GM12878 (cell line): Measurements from ENCODE around the gene ASAP2. TPM values are rescaled to one million over a fixed set of nuclear protein-coding genes. Genes with fewer than 3 reads are reported as not detected.

Experiments
- ATAC-seq: fragments of 200-7000 bp; cut with Tn5 transposase; 3 replicates; pipeline ENCODE4 v1.9.1; 2020; ENCODE audit warnings: mild to moderate bottlenecking, moderate library complexity
- BruUV-seq: library from RNA; stranded (reverse); fragments of 400-500 nt; replicated peaks from 2 replicates; lab custom pipeline; 2021; lab: Mats Ljungman, UMichigan
- CTCF ChIA-PET: fragments of 300-600 bp; sonication (Branson Sonifier 250); formaldehyde crosslinking; extraction: SDS; loops from one replicate; lab custom pipeline; 2021; ENCODE audit warnings: inconsistent platforms; lab: Yijun Ruan, JAX
- POLR2A ChIA-PET: fragments of 350-600 bp; formaldehyde crosslinking; extraction: SDS; loops from one replicate; lab custom pipeline; 2021; ENCODE audit warnings: inconsistent platforms; lab: Charles Lee
- RAD21 ChIA-PET: fragments of 300-600 bp; sonication (Branson Sonifier 250); formaldehyde crosslinking; loops from one replicate; lab custom pipeline; 2023; ENCODE audit warnings: antibody characterized with exemption; ENCODE audit not compliant: unreplicated experiment; lab: Charles Lee
- SMC1A ChIA-PET: fragments of 300-600 bp; sonication (Branson Sonifier 250); formaldehyde crosslinking; loops from one replicate; lab custom pipeline; 2023; ENCODE audit not compliant: unreplicated experiment, uncharacterized antibody; lab: Charles Lee
- DNase-seq: peaks from one replicate; pipeline ENCODE4 v3.0.0-alpha.2; 2011; ENCODE audit warnings: low read depth, low spot score
- FAIRE-seq: peaks from 3 replicates; lab custom pipeline; 2011; peaks lifted over from hg19 to GRCh38; lab: Jason Lieb, UNC
- H2AFZ ChIP-seq: 2 replicates; pipeline ENCODE4 v1.6.0; 2011; ENCODE audit warnings: low read depth, low read length, control low read depth; ENCODE audit not compliant: control insufficient read depth
- H3K27ac ChIP-seq: 2 replicates; pipeline ENCODE4 v1.5.1; 2011; ENCODE audit warnings: control low read depth; ENCODE audit not compliant: control insufficient read depth, insufficient read depth
- H3K27me3 ChIP-seq, 2 experiments: replicated peaks in 1 of 2; 2 replicates each; pipeline versions ENCODE4 v1.6.0 to v1.6.1; 2011; ENCODE audit warnings: low read length in 1 of 2; ENCODE audit not compliant: control insufficient read depth in 2 of 2, insufficient read depth in 2 of 2
- H3K36me3 ChIP-seq, 2 experiments: 2 replicates each; pipeline ENCODE4 v1.5.1; 2011; ENCODE audit warnings: low read length in 1 of 2; ENCODE audit not compliant: control insufficient read depth in 2 of 2, insufficient read depth in 2 of 2
- H3K4me1 ChIP-seq: 2 replicates; pipeline ENCODE4 v1.6.1; 2011; ENCODE audit warnings: mild to moderate bottlenecking, low read length, moderate library complexity, mixed read lengths; ENCODE audit not compliant: control insufficient read depth, insufficient read depth
- H3K4me2 ChIP-seq: 2 replicates; pipeline ENCODE4 v1.6.0; 2011; ENCODE audit warnings: control low read depth; ENCODE audit not compliant: control insufficient read depth, insufficient read depth
- H3K4me3 ChIP-seq: fragments of 200-600 bp; sonication (generic); 2 replicates; pipeline ENCODE4 v1.5.1; 2016
- H3K79me2 ChIP-seq: 2 replicates; pipeline ENCODE4 v1.6.0; 2011; ENCODE audit warnings: low read length; ENCODE audit not compliant: control insufficient read depth, insufficient read depth
- H3K9ac ChIP-seq: 2 replicates; pipeline ENCODE4 v1.8.0; 2011; ENCODE audit warnings: low read length, control low read depth, mixed read lengths; ENCODE audit not compliant: control insufficient read depth, insufficient read depth
- H3K9me3 ChIP-seq: replicated peaks from 3 replicates; pipeline ENCODE4 v1.5.1; 2011; ENCODE audit warnings: mild to moderate bottlenecking, low read length; ENCODE audit not compliant: control insufficient read depth, insufficient read depth
- H4K20me1 ChIP-seq: 2 replicates; pipeline ENCODE4 v1.6.0; 2011; ENCODE audit not compliant: control insufficient read depth, insufficient read depth
- GABPA ChIP-seq: IDR thresholded peaks from 2 replicates; pipeline ENCODE4 v1.6.1; 2014; ENCODE audit warnings: antibody characterized with exemption, low read depth, mild to moderate bottlenecking, inconsistent platforms
- HDAC2 ChIP-seq: fragments of 200-600 bp; sonication (generic); IDR thresholded peaks from 2 replicates; pipeline ENCODE4 v1.6.1; 2017
- JUND ChIP-seq: IDR thresholded peaks from 2 replicates; pipeline ENCODE4 v1.6.1; 2012; ENCODE audit warnings: low read depth, mild to moderate bottlenecking, low read length, improper control_type of control experiment, moderate library complexity
- LARP7 ChIP-seq: fragments of 450-650 bp; IDR thresholded peaks from 2 replicates; pipeline ENCODE4 v1.6.1; 2017; ENCODE audit warnings: mild to moderate bottlenecking
- MEF2A ChIP-seq: IDR thresholded peaks from 2 replicates; pipeline ENCODE4 v1.6.1; 2011; ENCODE audit warnings: low read depth, mild to moderate bottlenecking, low read length, moderate library complexity; ENCODE audit not compliant: insufficient read depth
- MXI1 ChIP-seq: fragments of 150-350 bp; IDR thresholded peaks from 2 replicates; pipeline ENCODE4 v1.6.1; 2011; ENCODE audit warnings: low read depth, mild to moderate bottlenecking, inconsistent platforms, low read length, improper control_type of control experiment
- WGBS: methylation state at CpG from one replicate; pipeline ENCODE4 v1.1.6; 2016; ENCODE audit warnings: low lambda C conversion rate; ENCODE audit not compliant: insufficient replicate concordance, insufficient coverage; ENCODE audit errors: missing lambda C conversion rate; 5-methylcytosine and 5-hydroxymethylcytosine counted together
- in situ Hi-C: fragments of 300-500 bp; cut with MboI; formaldehyde crosslinking; loops from 9 replicates; pipeline ENCODE4 v1.14.3; 2018; ENCODE audit warnings: mixed read lengths
- intact Hi-C: fragments of 100-400 bp; cut with micrococcal nuclease; formaldehyde crosslinking; loops from one replicate; pipeline ENCODE4 v1.14.2; 2022; ENCODE audit not compliant: unreplicated experiment
- polyA plus RNA-seq, 11 experiments: library from polyadenylated mRNA; depleted of rRNA in 4 of 11; unstranded in 6 of 11; stranded (reverse) in 5 of 11; fragments of >200 nt; fragmentation: Nextera tagmentation in 4 of 11; fragmentation: Illumina TruSeq in 1 of 11; extraction: Ambion mirVana in 4 of 11; extraction: Trizol in 1 of 11; gene quantifications; 1 replicate in 1 of 11; 2 replicates in 10 of 11; pipeline versions ENCODE4 v1.2.1 to v1.2.3, GENCODE V29; 2011 to 2016; ENCODE audit warnings: inconsistent platforms in 2 of 11, missing spikeins in 2 of 11, low read depth in 1 of 11
- total RNA-seq, 4 experiments: library from RNA; depleted of rRNA in 3 of 4; stranded (reverse); fragments of >200 nt in 3 of 4; fragmentation: Illumina TruSeq in 1 of 4; extraction: Trizol in 1 of 4; gene quantifications; 2 replicates each; pipeline versions ENCODE4 v1.2.1 to v1.2.3, GENCODE V29; 2013 to 2021

The ASAP2 gene
- total and polyA plus RNA-seq, 10 of the 15 experiments (the other 5 are each of a cell fraction or from before 2014, with no cell fraction given), result 0.05 to 0.27 (median 0.07) TPM; not detected in 4

DNA sequence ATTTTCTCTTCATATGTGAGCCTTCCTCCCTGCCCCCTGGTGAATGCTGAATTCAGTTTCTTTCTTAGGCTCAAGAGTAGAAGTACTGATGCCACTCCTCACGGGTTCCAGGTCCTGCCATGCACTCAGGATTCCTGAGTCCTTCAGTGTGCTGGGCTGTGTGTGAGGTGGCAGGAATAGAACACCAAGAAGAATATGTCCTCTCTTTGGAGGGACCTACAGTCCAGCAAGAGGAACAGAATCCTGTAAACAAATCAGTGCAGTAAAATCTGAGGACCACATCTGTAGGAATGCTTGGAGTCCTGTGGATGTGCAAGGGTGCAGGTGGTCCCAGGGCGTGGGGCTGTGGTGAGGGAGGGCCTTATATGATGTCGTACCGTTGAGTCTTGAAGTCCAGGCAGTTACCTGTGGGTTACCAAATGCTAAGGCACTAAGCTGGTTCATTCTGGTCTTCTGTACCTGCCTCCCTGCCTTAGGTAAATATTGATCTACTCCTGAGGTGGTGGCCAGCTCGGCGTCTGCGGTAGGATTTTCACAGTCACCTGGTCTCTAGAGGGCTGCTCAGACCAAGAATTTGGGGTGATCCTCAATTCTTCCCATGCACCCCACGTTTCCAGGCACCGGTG lies 5.5 kb downstream of the ASAP2 start (continued):
- TF ChIP-seq HDAC2 (no peak), JUND (no peak)

DNA sequence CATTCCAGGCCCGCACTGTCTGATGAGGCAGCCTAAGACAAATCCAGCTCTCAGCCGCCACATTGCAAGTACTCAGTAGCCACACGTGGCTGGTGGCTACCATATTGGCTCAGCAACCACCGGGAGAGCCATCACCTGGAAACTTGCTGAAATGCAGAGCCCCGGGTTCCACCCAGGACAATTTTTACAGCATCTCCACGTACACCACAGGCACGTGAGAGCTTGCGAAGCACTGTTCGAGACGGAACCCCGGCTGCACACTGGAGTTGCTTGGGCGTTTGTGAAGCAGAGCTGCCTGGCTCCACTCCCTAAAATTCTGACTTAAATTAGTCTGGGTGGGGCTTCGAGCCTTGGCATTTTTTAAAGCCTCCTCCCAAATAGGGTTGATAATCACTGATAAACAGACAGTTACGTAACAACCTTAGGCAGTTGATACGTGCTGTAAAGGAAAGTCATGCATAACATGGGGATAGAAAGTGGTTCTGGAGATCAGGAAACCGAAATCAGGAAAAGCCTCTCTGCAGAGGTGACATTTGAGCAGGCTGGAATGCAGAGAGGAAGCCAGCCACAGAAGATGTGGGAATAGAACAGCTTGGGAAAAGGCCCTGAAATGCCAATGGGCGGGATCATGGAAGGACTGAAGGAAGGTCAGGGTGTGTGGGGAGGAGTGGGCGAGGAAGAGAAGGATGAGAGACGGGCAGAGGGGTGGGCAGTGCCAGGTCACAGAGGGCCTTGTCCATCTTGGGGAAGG lies 6.2 kb downstream of the ASAP2 start:
- POLR2A ChIA-PET, result no interaction called here
- ATAC-seq (no peak), FAIRE-seq (no peak), DNase-seq (no peak)
- TF ChIP-seq MEF2A, result no peak
- TF ChIP-seq LARP7, result no peak
- TF ChIP-seq GABPA, result no peak
- no peak for TF ChIP-seq MXI1
- no peak for TF ChIP-seq JUND
- no peaks in the 10 kb centered on the region for H3K9me3 ChIP-seq
- H3K4me1 ChIP-seq, result no peaks in the 10 kb centered on the region
- H3K4me2 ChIP-seq, result no peak overlapping the region
- no peak overlapping the region for H3K9ac ChIP-seq
- RAD21 ChIA-PET, result no interaction called here
- no TSS peak for BruUV-seq
- no peak overlapping the region for H3K4me3 ChIP-seq
- SMC1A ChIA-PET, result no interaction called here
- CTCF ChIA-PET, result no interaction called here
- no peaks in the 10 kb centered on the region for H3K79me2 ChIP-seq
- peaks cover under 1 to 2% of the 10 kb centered on the region in 2 experiments; a peak in 3 of 4 replicates for H3K27me3 ChIP-seq
- 0 out of 2 replicates have a peak, but pooled peaks cover 3% of the 10 kb centered on the region for H4K20me1 ChIP-seq
- in situ Hi-C loops, result no loop called here
- H3K27ac ChIP-seq, result no peak overlapping the region
- intact Hi-C loops, result no loop called here
- no peaks in the 10 kb centered on the region for H3K36me3 ChIP-seq
- WGBS, result 41% methylated on average over 19 of the region's 19 CpGs
- H2AFZ ChIP-seq, result no peak overlapping the region
